Ramos (cell line): ENCODE data around the gene TM4SF18.
"Not testable (repeated sequence)": the region's sequence is repeated elsewhere in the genome, so short reads cannot be mapped to it uniquely, and the experiment has no call there.

Experiments used
- in situ Hi-C: fragments of 300-500 bp; cut with MboI; formaldehyde crosslinking; loops from one replicate; pipeline ENCODE4 v1.14.3; 2022; ENCODE audit warnings: low sequenced_read_pairs; ENCODE audit not compliant: unreplicated experiment

The TM4SF18 gene

GRCh38 chr3:149368674-149369497, 35.5 kb upstream of the TM4SF18 start:
- in situ Hi-C loops = no loop called here

GRCh38 chr3:149368201-149368673, 34.8 kb upstream of the TM4SF18 start:
- in situ Hi-C loops = no loop called here

- in situ Hi-C loops = no loop called here
Measured at GRCh38 chr3:149366941-149367840, 33.8 kb upstream of the TM4SF18 start.

- in situ Hi-C loops = no loop called here
Measured at GRCh38 chr3:149366031-149366430, 32.6 kb upstream of the TM4SF18 start.

GRCh38 chr3:149364624-149365023, 31.2 kb upstream of the TM4SF18 start:
- in situ Hi-C loops = no loop called here

GRCh38 chr3:149363053-149363452, 29.6 kb upstream of the TM4SF18 start:
- in situ Hi-C loops = no loop called here

- in situ Hi-C loops = no loop called here
Measured at GRCh38 chr3:149362366-149362765, 28.9 kb upstream of the TM4SF18 start.

- in situ Hi-C loops = no loop called here
Measured at GRCh38 chr3:149356630-149357029, 23.2 kb upstream of the TM4SF18 start.

- in situ Hi-C loops = no loop called here
Measured at GRCh38 chr3:149356044-149356592, 22.7 kb upstream of the TM4SF18 start.

- in situ Hi-C loops = no loop called here
Measured at GRCh38 chr3:149353581-149354184, 20.2 kb upstream of the TM4SF18 start.

- in situ Hi-C loops = no loop called here
Measured at GRCh38 chr3:149352556-149352955, 19.1 kb upstream of the TM4SF18 start.

GRCh38 chr3:149343951-149344350, 10.5 kb upstream of the TM4SF18 start:
- in situ Hi-C loops = no loop called here

- in situ Hi-C loops = no loop called here
Measured at GRCh38 chr3:149342413-149343380, 9.3 kb upstream of the TM4SF18 start.

GRCh38 chr3:149340310-149340933, 7.0 kb upstream of the TM4SF18 start:
- in situ Hi-C loops = no loop called here

- in situ Hi-C loops = no loop called here
Measured at GRCh38 chr3:149339931-149340309, 6.5 kb upstream of the TM4SF18 start.

GRCh38 chr3:149337486-149337885, 4.0 kb upstream of the TM4SF18 start:
- in situ Hi-C loops = not testable (repeated sequence)

GRCh38 chr3:149336925-149337324, 3.5 kb upstream of the TM4SF18 start:
- in situ Hi-C loops = no loop called here

GRCh38 chr3:149332771-149333170, 665 bp downstream of the TM4SF18 start:
- in situ Hi-C loops = no loop called here

GRCh38 chr3:149332227-149332765, 1.1 kb downstream of the TM4SF18 start:
- in situ Hi-C loops = no loop called here
